ENCODE measurements around the gene JSRP1. TPM values are rescaled to one million over a fixed set of nuclear protein-coding genes. Genes with fewer than 3 reads are reported as not detected.

JSRP1 gene
- total and polyA plus RNA-seq, 10 of the 15 experiments (the other 5 are each of a cell fraction or from before 2014, with no cell fraction given): 0.41 to 0.91 (median 0.49) TPM; not detected in 7

- Histone ChIP-seq H3K36me3 (ENCODE audit: control insufficient read depth in 2 of 2, insufficient read depth in 2 of 2, low read length in 1 of 2) (peaks cover 35 to 71% of the 10 kb centered on the region in 2 experiments; a peak in 3 of 4 replicates), H2AFZ (ENCODE audit: control insufficient read depth, low read depth, low read length) (no peak overlapping the region), H4K20me1 (ENCODE audit: control insufficient read depth, insufficient read depth) (no peaks in the 10 kb centered on the region), H3K4me2 (ENCODE audit: control insufficient read depth, insufficient read depth) (no peak overlapping the region), H3K27ac (ENCODE audit: control insufficient read depth, insufficient read depth) (no peak overlapping the region), H3K9me3 (replicated peaks; ENCODE audit: control insufficient read depth, insufficient read depth, low read length) (no peaks in the 10 kb centered on the region), H3K4me1 (ENCODE audit: control insufficient read depth, insufficient read depth, low read length) (peaks cover 5% of the 10 kb centered on the region), H3K27me3 (replicated peaks in 1 of 2; ENCODE audit: control insufficient read depth in 2 of 2, insufficient read depth in 2 of 2, low read length in 1 of 2) (no peaks in the 10 kb centered on the region), H3K9ac (ENCODE audit: control insufficient read depth, insufficient read depth, low read length) (no peak overlapping the region), H3K79me2 (ENCODE audit: control insufficient read depth, insufficient read depth, low read length) (no peaks in the 10 kb centered on the region), H3K4me3 (no peak overlapping the region)
- WGBS (ENCODE audit: insufficient coverage, insufficient replicate concordance, low lambda C conversion rate, missing lambda C conversion rate): 96% methylated on average over 41 of the region's 43 CpGs
- intact Hi-C loops (cut with micrococcal nuclease; ENCODE audit: unreplicated experiment): no loop called here
- ChIA-PET RAD21 (ENCODE audit: unreplicated experiment) (interaction anchor here (1.3 kb wide), 1 partner anchor 45 kb away, joined by 3 read pairs; no protein-coding TSS in a partner anchor), CTCF (interaction anchor here (0.5 to 2.7 kb wide), 3 partner anchors 61 to 109 kb away, joined by 3 to 10 read pairs (median 3); no protein-coding TSS in a partner anchor), SMC1A (ENCODE audit: uncharacterized antibody, unreplicated experiment) (no interaction called here), POLR2A (no interaction called here)
- in situ Hi-C loops (cut with MboI): no loop called here
- FAIRE-seq (no peak), DNase-seq (ENCODE audit: low read depth, low spot score) (no peak), ATAC-seq (no peak; the same call in 2 of the 3 replicates)
- no peak for TF ChIP-seq FOS (IDR thresholded peaks at IDR 0.05; ENCODE audit: borderline replicate concordance, extremely low read depth, insufficient read length)
- peak; percentile 26; the same call in 1 of the 2 replicates for TF ChIP-seq POLR2A (IDR thresholded peaks at IDR 0.05; ENCODE audit: low read depth, low read length)
- BruUV-seq (replicated peaks): no TSS peak
These were observed 39.6 kb downstream of the JSRP1 start for GRCh38 chr19:2216361-2217225.

GRCh38 chr19:2215281-2215751 is 40.9 kb downstream of the JSRP1 start:
- no peaks in the 10 kb centered on the region for H3K27me3 ChIP-seq (replicated peaks in 1 of 2; ENCODE audit: control insufficient read depth in 2 of 2, insufficient read depth in 2 of 2, low read length in 1 of 2)
- ATAC-seq (no peak), FAIRE-seq (no peak), DNase-seq (ENCODE audit: low read depth, low spot score) (no peak)
- H3K36me3 ChIP-seq (ENCODE audit: control insufficient read depth in 2 of 2, insufficient read depth in 2 of 2, low read length in 1 of 2): peaks cover 35 to 76% of the 10 kb centered on the region in 2 experiments; a peak in 3 of 4 replicates
- no peak overlapping the region; the same call in 1 of the 2 replicates for H3K4me2 ChIP-seq (ENCODE audit: control insufficient read depth, insufficient read depth)
- H3K9ac ChIP-seq (ENCODE audit: control insufficient read depth, insufficient read depth, low read length): no peak overlapping the region
- intact Hi-C loops (cut with micrococcal nuclease; ENCODE audit: unreplicated experiment) (no loop called here), in situ Hi-C loops (cut with MboI) (no loop called here)
- BruUV-seq (replicated peaks): TSS peak; percentile 31
- ChIA-PET SMC1A (ENCODE audit: uncharacterized antibody, unreplicated experiment) (no interaction called here), CTCF (interaction anchor here (1.2 to 2.7 kb wide), 2 partner anchors 44 to 60 kb away, joined by 4 to 10 read pairs; no protein-coding TSS in a partner anchor), POLR2A (interaction anchor here (0.5 to 0.6 kb wide), 2 partner anchors 12 to 43 kb away, joined by 3 to 4 read pairs; no protein-coding TSS in a partner anchor), RAD21 (ENCODE audit: unreplicated experiment) (interaction anchor here (1.3 kb wide), 1 partner anchor 43 kb away, joined by 3 read pairs; no protein-coding TSS in a partner anchor)
- WGBS (ENCODE audit: insufficient coverage, insufficient replicate concordance, low lambda C conversion rate, missing lambda C conversion rate): under 1% methylated on average over 31 of the region's 31 CpGs
- peaks cover 5% of the 10 kb centered on the region for H3K4me1 ChIP-seq (ENCODE audit: control insufficient read depth, insufficient read depth, low read length)
- H4K20me1 ChIP-seq (ENCODE audit: control insufficient read depth, insufficient read depth): no peaks in the 10 kb centered on the region
- no peak overlapping the region for H2AFZ ChIP-seq (ENCODE audit: control insufficient read depth, low read depth, low read length)
- H3K27ac ChIP-seq (ENCODE audit: control insufficient read depth, insufficient read depth): no peak overlapping the region
- no peaks in the 10 kb centered on the region for H3K9me3 ChIP-seq (replicated peaks; ENCODE audit: control insufficient read depth, insufficient read depth, low read length)
- H3K4me3 ChIP-seq: no peak overlapping the region
- no peaks in the 10 kb centered on the region for H3K79me2 ChIP-seq (ENCODE audit: control insufficient read depth, insufficient read depth, low read length)
- TF ChIP-seq USF2 (IDR thresholded peaks at IDR 0.05; ENCODE audit: borderline replicate concordance, low read depth, low read length): no peak
- no peak for TF ChIP-seq TBL1XR1 (IDR thresholded peaks at IDR 0.05; ENCODE audit: low read depth, low read length)
- no peak for TF ChIP-seq IKZF2 (IDR thresholded peaks at IDR 0.05)
- TF ChIP-seq WRNIP1 (IDR thresholded peaks at IDR 0.05; ENCODE audit: borderline replicate concordance, low read depth, low read length): no peak
- TF ChIP-seq HDAC2 (IDR thresholded peaks at IDR 0.05): no peak
- no peak for TF ChIP-seq HDAC6 (IDR thresholded peaks at IDR 0.05; ENCODE audit: unreplicated experiment)
- TF ChIP-seq ASH2L (IDR thresholded peaks at IDR 0.05; ENCODE audit: borderline replicate concordance, low read depth): no peak
- TF ChIP-seq PBX3 (IDR thresholded peaks at IDR 0.05; ENCODE audit: insufficient replicate concordance, low read depth, low read length): peak; percentile 34
- no peak for TF ChIP-seq POU2F2 (IDR thresholded peaks at IDR 0.05; ENCODE audit: borderline replicate concordance, low read depth, low read length)

Measured in GM12878 (cell line).